ENCODE measurements around the gene NCOA7.
A peak's percentile ranks its signal among the peaks of the same experiment; 100 is the strongest.

NCOA7 gene

DNA sequence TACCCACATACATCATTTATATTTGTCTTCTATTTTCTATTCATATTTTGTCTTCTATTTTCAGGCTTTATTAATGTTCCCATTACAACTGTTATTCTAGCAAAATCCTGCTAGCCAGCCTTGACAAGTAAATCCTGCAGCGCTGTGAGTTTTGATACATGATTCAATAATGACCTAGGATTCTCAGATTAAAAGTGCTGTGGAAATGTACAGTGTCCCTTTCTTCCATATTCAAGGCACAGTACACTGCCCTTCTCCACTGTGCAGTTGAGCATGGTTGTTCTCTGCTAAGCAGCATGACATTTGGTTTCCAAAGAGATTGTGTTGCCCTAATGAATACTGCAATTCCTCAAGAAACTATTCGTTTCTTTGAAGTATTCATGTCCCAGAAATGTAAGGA is 47.2 kb upstream of the NCOA7 start:
- Histone ChIP-seq H3K9me3 (no peaks in the 10 kb centered on the region), H3K27ac (peak overlapping the region; percentile 99), H3K27me3 (no peaks in the 10 kb centered on the region), H3K4me1 (peaks cover 0 to 51% (median 9%) of the 10 kb centered on the region in 4 donors), H3K4me3 (peak overlapping the region; percentile 33 to 89), H3K36me3 (no peaks in the 10 kb centered on the region)
- intact Hi-C loops (cut with DNase I; ENCODE audit: low total_unique reads): loop anchor here (10.0 kb wide), 1 partner anchor 149 kb away; no protein-coding TSS in a partner anchor
- DNase-seq: no peak
- TF ChIP-seq, protein P1, sequence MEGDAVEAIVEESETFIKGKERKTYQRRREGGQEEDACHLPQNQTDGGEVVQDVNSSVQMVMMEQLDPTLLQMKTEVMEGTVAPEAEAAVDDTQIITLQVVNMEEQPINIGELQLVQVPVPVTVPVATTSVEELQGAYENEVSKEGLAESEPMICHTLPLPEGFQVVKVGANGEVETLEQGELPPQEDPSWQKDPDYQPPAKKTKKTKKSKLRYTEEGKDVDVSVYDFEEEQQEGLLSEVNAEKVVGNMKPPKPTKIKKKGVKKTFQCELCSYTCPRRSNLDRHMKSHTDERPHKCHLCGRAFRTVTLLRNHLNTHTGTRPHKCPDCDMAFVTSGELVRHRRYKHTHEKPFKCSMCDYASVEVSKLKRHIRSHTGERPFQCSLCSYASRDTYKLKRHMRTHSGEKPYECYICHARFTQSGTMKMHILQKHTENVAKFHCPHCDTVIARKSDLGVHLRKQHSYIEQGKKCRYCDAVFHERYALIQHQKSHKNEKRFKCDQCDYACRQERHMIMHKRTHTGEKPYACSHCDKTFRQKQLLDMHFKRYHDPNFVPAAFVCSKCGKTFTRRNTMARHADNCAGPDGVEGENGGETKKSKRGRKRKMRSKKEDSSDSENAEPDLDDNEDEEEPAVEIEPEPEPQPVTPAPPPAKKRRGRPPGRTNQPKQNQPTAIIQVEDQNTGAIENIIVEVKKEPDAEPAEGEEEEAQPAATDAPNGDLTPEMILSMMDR (IDR thresholded peaks at IDR 0.05): no peak

DNA sequence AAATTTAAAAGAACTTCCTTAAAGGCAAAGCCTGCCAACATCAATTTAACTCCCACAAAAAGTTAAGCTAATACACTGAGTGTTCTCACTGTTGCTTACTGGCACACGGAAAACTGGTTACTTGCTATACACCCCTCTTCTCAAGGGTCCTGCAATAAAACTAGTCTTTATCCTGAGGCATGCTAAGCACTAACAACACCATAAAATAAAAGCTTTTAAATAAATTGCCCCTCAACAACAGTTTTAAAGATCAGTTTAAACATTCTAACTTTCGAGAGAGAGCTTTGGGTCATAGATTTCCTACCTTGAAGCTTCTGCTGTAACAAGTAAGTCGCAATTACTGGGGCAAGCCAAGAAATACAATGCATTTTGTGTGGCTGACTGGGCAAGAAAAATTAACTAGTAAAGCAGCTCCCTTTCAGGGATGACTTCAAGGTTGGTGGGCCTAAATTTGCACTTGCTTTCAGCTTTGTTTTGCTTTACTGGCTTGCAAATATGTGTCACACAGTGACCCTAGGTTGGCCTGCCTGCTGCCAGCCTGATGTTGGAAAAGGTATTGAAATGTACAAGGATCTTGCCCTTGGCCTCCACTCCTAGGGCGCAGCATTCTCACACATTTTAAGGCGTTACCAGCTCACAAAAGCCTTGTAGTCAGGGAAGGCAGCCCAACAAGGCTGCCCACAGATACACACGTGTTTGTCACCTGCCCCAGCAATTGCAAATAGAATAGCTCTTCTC is 45.3 kb upstream of the NCOA7 start:
- intact Hi-C loops (cut with DNase I; ENCODE audit: low total_unique reads): loop anchor here (5.0 to 10.0 kb wide), 2 partner anchors 151 to 303 kb away; no protein-coding TSS in a partner anchor
- H3K4me3 ChIP-seq: peak overlapping the region; percentile 89 to 95
- TF ChIP-seq, protein P1 (IDR thresholded peaks at IDR 0.05): no peak
- peaks cover 0 to 50% (median 9%) of the 10 kb centered on the region in 4 donors for H3K4me1 ChIP-seq
- no peaks in the 10 kb centered on the region for H3K27me3 ChIP-seq
- H3K36me3 ChIP-seq: no peaks in the 10 kb centered on the region
- peak overlapping the region; percentile 99 for H3K27ac ChIP-seq
- DNase-seq: no peak
- H3K9me3 ChIP-seq: no peaks in the 10 kb centered on the region

DNA sequence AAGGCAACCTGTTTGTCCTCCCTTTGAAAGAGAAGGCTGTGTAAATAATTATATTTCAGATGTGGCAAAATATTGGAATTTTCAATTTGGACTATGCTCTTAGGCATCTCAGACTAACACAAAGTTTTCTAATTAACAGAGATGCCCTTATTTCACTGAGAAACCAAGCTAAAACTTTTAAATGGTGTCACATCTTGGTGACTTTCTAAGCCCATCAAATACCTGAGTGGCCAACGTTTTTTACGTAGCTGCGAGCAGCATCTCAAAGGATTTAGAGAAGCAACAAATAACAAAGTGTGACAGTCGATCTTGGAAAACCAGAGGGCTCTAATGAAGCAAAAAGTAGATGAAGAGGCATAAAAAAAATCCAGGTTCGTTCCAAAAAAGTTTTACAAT is 44.7 kb upstream of the NCOA7 start:
- Histone ChIP-seq H3K9me3 (no peaks in the 10 kb centered on the region), H3K27ac (peak overlapping the region; percentile 99), H3K36me3 (no peaks in the 10 kb centered on the region), H3K27me3 (no peaks in the 10 kb centered on the region), H3K4me3 (peak overlapping the region; percentile 89 to 95), H3K4me1 (peaks cover 0 to 45% (median 9%) of the 10 kb centered on the region in 4 donors)
- no peak for DNase-seq
- intact Hi-C loops (cut with DNase I; ENCODE audit: low total_unique reads): loop anchor here (5.0 to 10.0 kb wide), 2 partner anchors 151 to 304 kb away; no protein-coding TSS in a partner anchor
- TF ChIP-seq, protein P1 (IDR thresholded peaks at IDR 0.05): no peak

DNA sequence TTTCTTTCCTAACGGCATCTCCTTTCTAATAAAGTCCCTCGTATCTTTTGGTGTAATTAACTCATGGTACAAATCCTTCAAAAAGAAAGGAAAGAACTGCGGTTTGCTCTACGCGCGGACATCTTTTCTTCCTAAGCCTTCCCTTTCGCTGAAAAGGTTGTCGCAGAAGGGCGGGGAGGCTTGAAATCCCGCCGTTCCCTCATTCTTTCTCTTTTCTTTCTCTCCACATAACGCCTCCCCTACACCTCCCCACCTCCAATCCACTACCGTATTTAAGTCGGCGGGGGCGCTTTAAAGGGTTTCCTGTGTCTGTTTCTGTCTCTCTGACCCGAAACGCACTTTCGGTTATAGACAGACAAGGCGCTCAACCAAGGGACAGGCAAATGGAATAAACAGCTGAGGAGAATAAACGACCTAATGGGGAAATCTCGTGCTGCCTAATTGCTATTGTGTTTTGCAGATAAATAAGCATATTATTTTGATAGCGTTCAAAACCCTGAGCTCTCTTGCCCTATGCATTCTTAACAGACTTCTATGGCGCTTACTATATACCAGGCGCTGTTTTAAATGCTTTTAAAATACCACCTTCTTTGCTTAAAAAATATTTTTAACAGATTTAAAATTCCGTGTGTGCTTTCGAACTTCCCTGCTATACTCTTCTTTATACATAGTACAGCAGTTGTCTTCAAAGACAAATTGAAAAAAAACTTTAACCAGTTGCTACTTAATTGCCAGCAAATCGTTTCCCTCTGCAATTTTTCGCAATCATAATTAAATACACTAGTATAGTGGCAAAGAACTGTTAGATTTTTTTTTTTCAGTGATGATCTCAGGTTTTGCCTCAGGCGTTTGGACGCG is 43.8 kb upstream of the NCOA7 start:
- intact Hi-C loops (cut with DNase I; ENCODE audit: low total_unique reads): loop anchor here (5.0 to 10.0 kb wide), 2 partner anchors 152 to 305 kb away; no protein-coding TSS in a partner anchor
- Histone ChIP-seq H3K27me3 (no peaks in the 10 kb centered on the region), H3K36me3 (no peaks in the 10 kb centered on the region), H3K4me1 (peaks cover 0 to 35% (median 7%) of the 10 kb centered on the region in 4 donors), H3K27ac (peak overlapping the region; percentile 99), H3K9me3 (no peaks in the 10 kb centered on the region), H3K4me3 (peak overlapping the region; percentile 89 to 95)
- TF ChIP-seq, protein P1 (IDR thresholded peaks at IDR 0.05): peak in 1 of 2 experiments; percentile 10
- peak; percentile 91 to 92 for DNase-seq

DNA sequence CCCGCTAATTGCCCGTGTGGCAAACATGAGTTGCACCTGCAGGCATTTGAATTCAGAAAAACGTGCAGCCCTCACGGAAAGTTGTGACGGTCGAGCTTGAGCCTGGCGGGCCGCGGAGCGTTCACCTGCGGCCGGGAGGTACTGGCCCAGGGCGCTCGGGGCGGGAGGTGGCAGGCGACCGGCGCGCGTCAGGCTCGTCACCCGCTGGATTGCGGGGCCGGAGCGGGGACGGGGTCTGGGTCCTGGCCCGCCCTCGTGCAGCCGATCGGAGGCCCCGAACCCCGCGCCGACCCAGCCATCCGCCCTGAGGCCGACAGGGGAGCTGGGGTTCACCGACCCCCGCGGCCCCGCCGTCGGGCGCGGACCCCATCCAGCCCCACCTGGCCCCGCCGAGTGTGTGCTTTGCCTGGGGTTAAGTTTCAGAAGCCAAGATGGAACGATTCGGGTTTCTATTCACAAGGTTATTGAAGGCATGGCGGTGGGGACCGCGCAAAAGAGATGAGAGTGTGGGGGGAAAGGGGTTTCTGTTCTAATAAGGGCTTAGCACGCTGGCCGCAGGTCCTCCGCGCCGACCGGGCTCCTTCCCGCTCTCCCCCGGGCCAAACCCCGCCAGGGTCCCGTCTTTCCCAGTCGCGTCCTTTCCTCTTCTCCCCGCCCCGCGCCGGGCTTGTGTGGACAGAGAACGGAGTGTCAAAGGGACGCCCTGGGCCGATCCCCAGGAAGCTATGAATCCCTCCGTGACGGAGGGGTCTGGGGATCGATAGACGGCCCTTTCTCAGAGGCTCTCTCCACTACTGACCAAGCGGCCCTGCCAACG is 43.0 kb upstream of the NCOA7 start:
- Histone ChIP-seq H3K4me3 (peak overlapping the region; percentile 89 to 95), H3K36me3 (no peaks in the 10 kb centered on the region), H3K27ac (peak overlapping the region; percentile 99), H3K27me3 (no peaks in the 10 kb centered on the region), H3K4me1 (peaks cover 0 to 28% (median 5%) of the 10 kb centered on the region in 4 donors), H3K9me3 (no peaks in the 10 kb centered on the region)
- peak; percentile 53 to 80 for DNase-seq
- intact Hi-C loops (cut with DNase I; ENCODE audit: low total_unique reads): loop anchor here (5.0 to 10.0 kb wide), 2 partner anchors 153 to 305 kb away; no protein-coding TSS in a partner anchor
- TF ChIP-seq, protein P1 (IDR thresholded peaks at IDR 0.05): no peak

Data from tibial artery (tissue), 4 donors.